Stomach (tissue), 9 donors: ENCODE data around the gene CD82. TPM values are rescaled to one million over a fixed set of nuclear protein-coding genes. Genes with fewer than 3 reads are reported as not detected.
A peak's percentile ranks its signal among the peaks of the same experiment; 100 is the strongest.

Experiments used
- DNase-seq, 2 donors: peaks; one replicate each; pipeline versions ENCODE4 v3.0.0 to v3.0.0-alpha.2; 2013 to 2019
- H3K27ac ChIP-seq, 5 donors: fragments of 200-600 bp in 4 of 5; sonication (generic) in 4 of 5; one replicate each; pipeline ENCODE4 v1.5.1; 2013 to 2019; ENCODE audit warnings: mild to moderate bottlenecking in 1 of 5, moderate library complexity in 1 of 5
- H3K27me3 ChIP-seq, 3 donors: fragments of 200-600 bp; sonication (generic); one replicate each; pipeline ENCODE4 v1.5.1; 2017 to 2019; ENCODE audit warnings: mixed run types in 1 of 3
- H3K36me3 ChIP-seq, 4 donors: fragments of 200-600 bp; sonication (generic); 1 replicate in 3 of 4; 2 replicates in 1 of 4; pipeline ENCODE4 v1.5.1; 2016 to 2019
- H3K4me1 ChIP-seq, 4 donors: fragments of 200-600 bp; sonication (generic); one replicate each; pipeline ENCODE4 v1.5.1; 2016 to 2019
- H3K4me3 ChIP-seq, 4 donors: fragments of 200-600 bp; sonication (generic) in 3 of 4; one replicate each; pipeline ENCODE4 v1.5.1; 2016 to 2019; ENCODE audit warnings: mild to moderate bottlenecking in 1 of 4
- H3K9me3 ChIP-seq, 4 donors: fragments of 200-600 bp; sonication (generic); one replicate each; pipeline ENCODE4 v1.5.1; 2016 to 2019
- EP300 ChIP-seq: sonication (generic); formaldehyde crosslinking; IDR thresholded peaks from one replicate; pipeline ENCODE4 v1.6.1; 2017; ENCODE audit warnings: antibody characterized with exemption
- POLR2A ChIP-seq, 4 donors: fragments of 450-650 bp; IDR thresholded peaks; one replicate each; pipeline ENCODE4 v1.6.1; 2016; ENCODE audit warnings: antibody characterized with exemption in 4 of 4, control low read depth in 2 of 4, mild to moderate bottlenecking in 1 of 4, moderate library complexity in 1 of 4
- POLR2AphosphoS5 ChIP-seq, 3 donors: sonication (generic); formaldehyde crosslinking; IDR thresholded peaks; one replicate each; pipeline ENCODE4 v1.6.1; 2016; ENCODE audit warnings: antibody characterized with exemption in 3 of 3
- WGBS, 5 donors: extraction: QIAGEN DNeasy Blood & Tissue Kit in 3 of 5; methylation state at CpG; one replicate each; pipeline versions ENCODE4 v1.1.5 to v1.1.7; 2013 to 2018; 5-methylcytosine and 5-hydroxymethylcytosine counted together
- intact Hi-C: fragments of 100-400 bp; cut with DNase I; formaldehyde crosslinking; loops from one replicate; pipeline ENCODE4 v1.15.1; 2023; ENCODE audit warnings: low total_unique reads
- polyA plus RNA-seq, 3 donors: library from polyadenylated mRNA; stranded (reverse); fragments of 200-250 nt; gene quantifications; one replicate each; pipeline ENCODE4 v1.2.3, GENCODE V29; 2013
- total RNA-seq, 5 donors: library from RNA; depleted of rRNA; stranded (reverse); fragments of >200 nt; gene quantifications; one replicate each; pipeline versions ENCODE4 v1.1.0 to v1.2.3, GENCODE V29; 2014 to 2016
- TF ChIP-seq, protein P1 (sequence below), 7 experiments: fragments of 450-650 bp in 4 of 7; fragments of 200-600 bp in 3 of 7; sonication (generic) in 3 of 7; IDR thresholded peaks; one replicate each; pipeline ENCODE4 v1.5.1; 2016 to 2019; ENCODE audit warnings: antibody characterized with exemption in 7 of 7, control low read depth in 2 of 7, mild to moderate bottlenecking in 1 of 7
- donor health status: healthy with polysubstance abuse.
- donor health status: Bipolar disorder and iron deficiency.
- donor health status: healthy.

CD82 gene
- total and polyA plus RNA-seq, 8 donors, result 0.58 to 54.4 (median 25.3) TPM

DNA sequence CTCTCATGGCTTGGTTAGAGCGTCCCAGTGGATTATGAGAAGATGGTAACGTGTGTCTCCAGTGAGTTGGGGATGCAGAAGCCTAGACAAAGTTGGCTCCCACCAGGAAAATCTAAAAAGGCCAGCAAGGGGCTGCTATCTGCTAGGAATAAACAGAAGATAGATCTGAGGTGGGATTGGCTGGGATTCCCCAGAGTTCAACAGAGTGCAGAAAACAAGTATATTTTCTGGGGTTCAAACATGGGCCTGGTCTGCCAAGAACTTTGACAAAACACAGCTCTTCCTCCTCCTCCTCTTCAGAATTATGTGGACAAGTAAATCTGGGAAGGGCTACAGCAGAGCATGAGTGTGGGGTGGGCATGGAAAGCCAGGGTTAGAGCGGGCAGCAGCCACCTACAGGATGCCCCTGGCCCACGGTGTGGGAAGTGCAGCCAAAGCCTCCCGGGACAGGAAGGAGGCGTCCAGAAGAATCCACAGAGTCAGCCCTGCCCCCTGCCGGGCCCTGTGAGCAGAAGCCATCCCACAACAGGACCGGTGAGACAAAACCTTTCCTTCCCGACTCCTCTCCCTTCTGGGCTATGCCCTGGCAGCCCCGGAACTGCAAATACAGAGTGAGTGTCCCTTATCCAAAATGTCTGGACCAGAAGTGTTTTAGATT lies 67.1 kb downstream of the CD82 start:
- intact Hi-C loops, result no loop called here
- H3K36me3 ChIP-seq, result no peaks in the 10 kb centered on the region
- no peak for TF ChIP-seq POLR2AphosphoS5 (IDR thresholded peaks at IDR 0.05)
- no peak for TF ChIP-seq EP300
- TF ChIP-seq, protein P1, sequence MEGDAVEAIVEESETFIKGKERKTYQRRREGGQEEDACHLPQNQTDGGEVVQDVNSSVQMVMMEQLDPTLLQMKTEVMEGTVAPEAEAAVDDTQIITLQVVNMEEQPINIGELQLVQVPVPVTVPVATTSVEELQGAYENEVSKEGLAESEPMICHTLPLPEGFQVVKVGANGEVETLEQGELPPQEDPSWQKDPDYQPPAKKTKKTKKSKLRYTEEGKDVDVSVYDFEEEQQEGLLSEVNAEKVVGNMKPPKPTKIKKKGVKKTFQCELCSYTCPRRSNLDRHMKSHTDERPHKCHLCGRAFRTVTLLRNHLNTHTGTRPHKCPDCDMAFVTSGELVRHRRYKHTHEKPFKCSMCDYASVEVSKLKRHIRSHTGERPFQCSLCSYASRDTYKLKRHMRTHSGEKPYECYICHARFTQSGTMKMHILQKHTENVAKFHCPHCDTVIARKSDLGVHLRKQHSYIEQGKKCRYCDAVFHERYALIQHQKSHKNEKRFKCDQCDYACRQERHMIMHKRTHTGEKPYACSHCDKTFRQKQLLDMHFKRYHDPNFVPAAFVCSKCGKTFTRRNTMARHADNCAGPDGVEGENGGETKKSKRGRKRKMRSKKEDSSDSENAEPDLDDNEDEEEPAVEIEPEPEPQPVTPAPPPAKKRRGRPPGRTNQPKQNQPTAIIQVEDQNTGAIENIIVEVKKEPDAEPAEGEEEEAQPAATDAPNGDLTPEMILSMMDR (IDR thresholded peaks at IDR 0.05), result peak in 4 of 7 experiments; percentile 9 to 26 (median 20)
- H3K4me3 ChIP-seq, result no peak overlapping the region
- H3K4me1 ChIP-seq, result peaks cover 10 to 39% (median 25%) of the 10 kb centered on the region in 4 donors
- H3K27me3 ChIP-seq, result peaks cover 0 to 31% (median 0%) of the 10 kb centered on the region in 3 donors
- peak; percentile 33 to 72 for DNase-seq
- no peak overlapping the region for H3K27ac ChIP-seq
- H3K9me3 ChIP-seq, result no peaks in the 10 kb centered on the region
- WGBS, 5 donors, result 35 to 47% (median 40%) methylated on average over 10 of the region's 10 CpGs

DNA sequence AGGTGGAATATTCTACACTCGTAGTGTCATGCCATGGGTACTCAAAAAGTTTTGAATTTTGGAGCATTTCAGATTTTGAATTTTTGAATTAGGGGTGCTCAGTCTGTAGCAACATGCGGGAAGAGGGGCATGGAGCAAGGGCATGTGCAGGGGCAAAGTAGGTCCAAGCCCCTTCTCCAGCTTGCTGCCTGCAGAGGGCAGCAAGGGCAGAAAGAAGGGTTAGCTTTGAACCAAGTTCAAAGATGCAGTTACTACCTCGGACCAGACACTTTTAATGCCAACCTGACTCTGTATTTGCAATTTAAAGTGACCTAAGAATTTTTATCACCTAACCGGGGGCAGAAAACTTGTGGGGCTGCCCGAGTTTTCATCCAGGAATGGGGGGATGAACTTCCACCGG lies 68.2 kb downstream of the CD82 start:
- intact Hi-C loops, result no loop called here

DNA sequence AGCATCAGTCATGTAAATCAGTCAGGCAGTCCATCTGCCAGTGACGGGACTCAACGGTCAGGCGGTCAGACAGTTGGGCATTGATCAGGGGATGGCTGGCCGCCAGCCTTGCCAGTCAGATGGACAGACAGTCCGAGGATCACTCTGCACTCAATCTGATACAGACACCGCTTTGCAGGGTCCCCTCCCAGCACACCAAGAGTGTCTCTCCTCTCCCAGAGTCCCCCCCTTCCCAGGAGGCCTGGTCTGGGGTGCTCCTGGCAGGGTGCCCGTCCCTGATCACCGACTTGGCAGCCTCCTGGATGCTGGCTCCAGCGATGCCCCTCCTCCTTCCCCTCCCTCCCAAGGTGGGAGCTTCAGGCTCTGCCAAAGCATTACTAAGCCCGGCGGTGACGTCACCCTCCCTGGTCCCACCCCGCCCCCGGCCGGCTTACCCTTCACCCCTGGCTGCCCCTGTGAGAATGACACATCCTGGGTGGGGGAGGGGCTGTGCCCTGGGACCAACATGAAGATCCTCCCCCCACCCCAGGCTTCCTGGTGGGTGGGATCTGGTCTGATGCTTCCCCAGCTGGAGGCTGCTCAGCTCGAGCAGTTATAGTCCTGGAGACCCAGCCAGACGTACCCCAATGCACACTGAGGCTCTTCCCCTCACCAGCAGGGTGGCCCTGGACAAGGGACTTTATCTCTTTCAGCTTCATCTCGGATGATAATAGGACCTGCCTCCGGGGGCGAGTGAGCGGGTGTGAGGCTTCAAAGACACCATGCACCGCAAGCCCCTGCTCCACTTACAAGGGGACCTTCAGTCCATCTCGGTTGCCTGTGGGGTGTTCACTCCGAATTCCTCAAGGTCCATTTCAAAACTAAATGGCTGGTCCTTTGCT lies 69.2 kb downstream of the CD82 start:
- TF ChIP-seq, protein P1 (IDR thresholded peaks at IDR 0.05), result no peak
- TF ChIP-seq POLR2A (IDR thresholded peaks at IDR 0.05) (no peak), POLR2AphosphoS5 (IDR thresholded peaks at IDR 0.05) (no peak), EP300 (no peak)
- DNase-seq, result peak; percentile 35 to 93
- H3K36me3 ChIP-seq, result no peaks in the 10 kb centered on the region
- intact Hi-C loops, result no loop called here
- peaks cover 0 to 26% (median 14%) of the 10 kb centered on the region in 4 donors for H3K4me1 ChIP-seq
- no peaks in the 10 kb centered on the region for H3K9me3 ChIP-seq
- no peak overlapping the region for H3K4me3 ChIP-seq
- no peak overlapping the region for H3K27ac ChIP-seq
- peaks cover 0 to 31% (median 0%) of the 10 kb centered on the region in 3 donors for H3K27me3 ChIP-seq
- 23 to 53% (median 28%) methylated on average over 15 to 24 of the region's 24 CpGs for WGBS, 5 donors

More for the DNA sequence above, 68.2 kb downstream of the CD82 start:
- 67 to 73% (median 68%) methylated on average over 6 of the region's 6 CpGs for WGBS, 5 donors
- H3K4me1 ChIP-seq, result peaks cover 0 to 29% (median 16%) of the 10 kb centered on the region in 4 donors
- no peaks in the 10 kb centered on the region for H3K9me3 ChIP-seq
- peak in 1 of 2 donors; percentile 33 for DNase-seq
- H3K27me3 ChIP-seq, result peaks cover 0 to 31% (median 0%) of the 10 kb centered on the region in 3 donors
- no peaks in the 10 kb centered on the region for H3K36me3 ChIP-seq
- no peak overlapping the region for H3K27ac ChIP-seq
- TF ChIP-seq POLR2AphosphoS5 (IDR thresholded peaks at IDR 0.05) (no peak), EP300 (no peak)
- H3K4me3 ChIP-seq, result no peak overlapping the region

DNA sequence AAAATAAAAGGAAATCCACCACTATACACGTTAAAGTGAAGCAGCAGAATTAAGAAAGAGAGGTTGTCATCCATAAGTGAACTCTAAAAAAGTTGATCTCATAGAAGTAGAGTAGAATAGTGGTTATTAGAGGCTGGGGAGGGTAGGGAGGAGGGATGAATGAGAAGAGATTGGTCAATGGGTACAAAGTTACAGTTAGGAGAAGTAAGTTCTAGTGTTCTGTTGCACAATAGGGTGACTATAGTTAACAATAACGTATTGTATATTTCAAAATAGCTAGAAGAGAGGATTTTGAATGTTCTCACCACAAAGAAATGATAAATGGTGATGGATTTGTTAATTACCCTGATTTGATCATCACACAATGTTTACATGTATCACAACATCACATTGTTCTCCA lies 72.0 kb downstream of the CD82 start:
- TF ChIP-seq, protein P1 (IDR thresholded peaks at IDR 0.05), result no peak
- TF ChIP-seq EP300 (no peak), POLR2AphosphoS5 (IDR thresholded peaks at IDR 0.05) (no peak), POLR2A (IDR thresholded peaks at IDR 0.05) (no peak)
- intact Hi-C loops, result no loop called here
- WGBS, 5 donors, result 51 to 63% (median 57%) methylated on average over 2 of the region's 2 CpGs

More for the DNA sequence above, 72.0 kb downstream of the CD82 start:
- DNase-seq, result no peak
- H3K36me3 ChIP-seq, result no peaks in the 10 kb centered on the region
- H3K9me3 ChIP-seq, result peaks cover 0 to 6% (median 4%) of the 10 kb centered on the region in 4 donors
- H3K4me1 ChIP-seq, result peaks cover 0 to 22% (median 13%) of the 10 kb centered on the region in 4 donors
- H3K27ac ChIP-seq, result no peak overlapping the region
- H3K27me3 ChIP-seq, result peaks cover 0 to 31% (median 0%) of the 10 kb centered on the region in 3 donors
- no peak overlapping the region for H3K4me3 ChIP-seq
